Ishikawa (cell line): ENCODE measurements around the gene C18orf32.

Experiments
- CEBPB ChIP-seq: IDR thresholded peaks from 2 replicates; pipeline ENCODE4 v1.6.1; 2012
- CREB1 ChIP-seq: IDR thresholded peaks from 2 replicates; pipeline ENCODE4 v1.6.1; 2012; ENCODE audit warnings: low read depth
- EGR1 ChIP-seq: IDR thresholded peaks from 2 replicates; pipeline ENCODE4 v1.6.1; 2012
- EP300 ChIP-seq: IDR thresholded peaks from 2 replicates; pipeline ENCODE4 v1.6.1; 2012; ENCODE audit warnings: borderline replicate concordance
- FOXM1 ChIP-seq: IDR thresholded peaks from 2 replicates; pipeline ENCODE4 v1.6.1; 2012; ENCODE audit warnings: low read depth, borderline replicate concordance
- MAX ChIP-seq: IDR thresholded peaks from 2 replicates; pipeline ENCODE4 v1.6.1; 2012
- NFIC ChIP-seq: IDR thresholded peaks from 2 replicates; pipeline ENCODE4 v1.6.1; 2012
- RAD21 ChIP-seq: IDR thresholded peaks from 2 replicates; pipeline ENCODE4 v1.6.1; 2012; ENCODE audit warnings: low read depth
- REST ChIP-seq: IDR thresholded peaks from 2 replicates; pipeline ENCODE4 v1.6.1; 2012; ENCODE audit warnings: low read depth, mild to moderate bottlenecking
- TAF1 ChIP-seq: IDR thresholded peaks from 2 replicates; pipeline ENCODE4 v1.6.1; 2012; ENCODE audit warnings: low read depth, mild to moderate bottlenecking
- TCF12 ChIP-seq: IDR thresholded peaks from 2 replicates; pipeline ENCODE4 v1.6.1; 2012; ENCODE audit warnings: low read depth
- TEAD4 ChIP-seq: IDR thresholded peaks from 2 replicates; pipeline ENCODE4 v1.6.1; 2012
- USF1 ChIP-seq: IDR thresholded peaks from 2 replicates; pipeline ENCODE4 v1.6.1; 2012
- YY1 ChIP-seq: IDR thresholded peaks from 2 replicates; pipeline ENCODE4 v1.6.1; 2012; ENCODE audit warnings: low read depth
- ZBTB7A ChIP-seq: IDR thresholded peaks from 2 replicates; pipeline ENCODE4 v1.6.1; 2012; ENCODE audit warnings: low read depth

The C18orf32 gene

GRCh38 chr18:49515516-49515915, 28.5 kb upstream of the C18orf32 start:
- no peak for TF ChIP-seq YY1

- TF ChIP-seq YY1 (no peak), NFIC (no peak), EGR1 (no peak), CEBPB (no peak), TCF12 (no peak), USF1 (no peak), EP300 (no peak)
Measured at GRCh38 chr18:49514577-49514976, 27.5 kb upstream of the C18orf32 start.

GRCh38 chr18:49510393-49511115, 23.5 kb upstream of the C18orf32 start:
- TF ChIP-seq ZBTB7A (no peak), EGR1 (no peak), CEBPB (no peak), FOXM1 (no peak), EP300 (no peak), TAF1 (no peak), NFIC (no peak), CREB1 (no peak), MAX (no peak), USF1 (no peak), YY1 (peak; percentile 70), REST (no peak), TCF12 (no peak), TEAD4 (no peak), RAD21 (peak; percentile 97)

GRCh38 chr18:49503931-49504330, 16.9 kb upstream of the C18orf32 start:
- TF ChIP-seq RAD21 (no peak), TCF12 (no peak), EGR1 (no peak), TAF1 (no peak), REST (no peak), CREB1 (no peak), USF1 (no peak)

- TF ChIP-seq EP300: no peak
- TF ChIP-seq MAX: no peak
- no peak for TF ChIP-seq FOXM1
- no peak for TF ChIP-seq NFIC
- no peak for TF ChIP-seq TEAD4
Measured at GRCh38 chr18:49500201-49500921, 13.3 kb upstream of the C18orf32 start.

GRCh38 chr18:49499046-49499637, 12.1 kb upstream of the C18orf32 start:
- TF ChIP-seq RAD21 (no peak), CREB1 (no peak), FOXM1 (no peak), YY1 (no peak), REST (no peak), TEAD4 (no peak), EGR1 (no peak), TAF1 (no peak), EP300 (no peak), CEBPB (no peak), ZBTB7A (no peak), MAX (no peak), TCF12 (no peak), NFIC (no peak), USF1 (no peak)
